GM12801 (cell line): ENCODE results near the gene ARHGEF7.

Source experiments
- CTCF ChIP-seq: IDR thresholded peaks from one replicate; pipeline ENCODE4 v1.5.1; 2011; ENCODE audit warnings: control low read depth; ENCODE audit not compliant: insufficient read length; ENCODE audit errors: extremely low read depth

ARHGEF7 gene

GRCh38 chr13:111286749-111287148 is 171.6 kb downstream of the ARHGEF7 start:
- TF ChIP-seq CTCF = no peak

- TF ChIP-seq CTCF = no peak
These were observed 172.1 kb downstream of the ARHGEF7 start for GRCh38 chr13:111287201-111287600.

- TF ChIP-seq CTCF = no peak
These were observed 173.2 kb downstream of the ARHGEF7 start for GRCh38 chr13:111288276-111288675.

- no peak for TF ChIP-seq CTCF
These were observed 174.1 kb downstream of the ARHGEF7 start for GRCh38 chr13:111289251-111289650.

GRCh38 chr13:111291908-111292307 is 176.8 kb downstream of the ARHGEF7 start:
- TF ChIP-seq CTCF = no peak

- no peak for TF ChIP-seq CTCF
These were observed 177.8 kb downstream of the ARHGEF7 start for GRCh38 chr13:111292710-111293485.

GRCh38 chr13:111295886-111296285 is 180.8 kb downstream of the ARHGEF7 start:
- TF ChIP-seq CTCF = no peak

- no peak for TF ChIP-seq CTCF
These were observed 181.3 kb downstream of the ARHGEF7 start for GRCh38 chr13:111296417-111296816.
